Amniotic epithelial cell (primary cell): ENCODE measurements around the gene SH2D3A.

Experiments used
- DNase-seq: peaks from one replicate; pipeline ENCODE4 v3.0.0-alpha.2; 2010; ENCODE audit warnings: low read depth

SH2D3A gene

DNA sequence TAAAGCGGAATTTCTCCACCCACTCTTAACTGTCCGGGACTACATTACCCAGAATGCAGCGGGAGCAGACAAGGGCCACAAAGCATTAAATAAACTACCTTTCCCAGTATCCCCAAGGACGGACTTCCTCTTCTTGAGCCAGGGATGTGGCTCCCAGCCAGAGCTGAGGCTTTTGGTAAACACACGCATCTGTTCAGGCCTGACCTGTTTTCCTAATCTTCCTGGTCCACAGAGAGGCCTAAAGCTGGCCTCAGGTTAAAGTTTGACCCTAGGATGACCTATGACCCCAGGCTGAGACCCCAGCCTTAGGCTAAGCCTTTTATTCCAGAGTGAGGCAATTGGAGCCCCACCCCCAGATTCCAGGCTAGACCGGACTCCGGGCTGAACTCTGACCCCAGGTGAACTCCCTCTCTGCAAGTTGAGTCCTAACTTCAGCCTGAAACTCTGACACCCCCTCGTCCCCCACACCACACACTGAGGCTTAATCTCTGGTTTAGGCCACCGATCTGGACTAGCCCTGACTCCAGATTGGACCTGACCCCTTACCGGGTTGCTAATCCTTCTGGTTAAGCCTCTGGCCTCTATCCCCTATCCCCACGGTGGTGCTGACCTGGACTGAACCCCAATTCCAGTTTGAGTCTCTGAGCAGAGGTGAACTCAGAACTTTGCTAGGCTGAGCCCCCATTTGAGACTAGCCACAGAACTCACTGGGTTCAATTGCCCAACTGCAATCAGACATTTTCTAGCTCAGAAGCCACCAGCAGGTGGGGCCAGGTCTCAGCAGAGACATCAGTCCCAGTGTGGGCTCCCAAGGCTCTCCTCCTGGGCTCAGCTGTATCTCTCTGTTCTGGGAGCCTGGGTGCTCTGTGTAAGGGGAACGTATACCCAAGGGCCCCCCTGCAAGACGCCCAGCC lies 29.1 kb downstream of the SH2D3A start:
- peak; percentile 79 for DNase-seq

DNA sequence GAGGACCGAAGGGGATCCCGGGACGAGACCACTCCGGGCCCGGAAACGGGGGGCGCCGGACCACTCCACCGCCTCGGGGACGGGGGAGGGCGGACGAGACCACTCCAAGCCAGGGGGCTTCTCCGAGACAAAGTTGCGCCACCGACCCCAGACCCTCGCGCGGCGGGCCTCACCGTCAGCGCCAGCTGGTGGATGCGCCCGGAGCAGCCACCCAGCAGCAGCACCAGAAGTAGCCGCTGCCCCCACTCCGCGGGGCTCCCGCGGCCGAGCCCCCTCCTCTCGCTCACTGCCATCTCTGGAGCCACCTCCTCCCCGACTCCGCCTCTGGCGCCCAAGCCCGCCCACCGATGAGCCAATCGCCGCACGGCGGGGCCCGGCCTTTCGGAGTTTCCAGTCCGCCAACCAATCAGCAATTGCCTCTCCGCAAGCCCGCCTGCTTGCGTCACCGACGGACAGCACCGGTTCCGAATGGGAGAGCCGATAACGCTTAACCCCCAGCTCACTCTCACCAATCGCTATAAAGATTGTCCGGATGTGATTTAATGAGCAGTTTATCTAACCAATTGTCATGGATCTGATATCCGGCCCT lies 29.9 kb downstream of the SH2D3A start, which contains the start of gene GPR108:
TSS of gene GPR108 (minus strand) at position 297 of the 589 bp plus-strand sequence. CDS start at position 293, 4 bp downstream.
- peak; percentile 100 for DNase-seq

- no peak for DNase-seq
Observed at GRCh38 chr19:6736917-6737283, 30.3 kb downstream of the SH2D3A start.

- peak; percentile 96 for DNase-seq
Observed at GRCh38 chr19:6736169-6736916, 30.9 kb downstream of the SH2D3A start.

DNA sequence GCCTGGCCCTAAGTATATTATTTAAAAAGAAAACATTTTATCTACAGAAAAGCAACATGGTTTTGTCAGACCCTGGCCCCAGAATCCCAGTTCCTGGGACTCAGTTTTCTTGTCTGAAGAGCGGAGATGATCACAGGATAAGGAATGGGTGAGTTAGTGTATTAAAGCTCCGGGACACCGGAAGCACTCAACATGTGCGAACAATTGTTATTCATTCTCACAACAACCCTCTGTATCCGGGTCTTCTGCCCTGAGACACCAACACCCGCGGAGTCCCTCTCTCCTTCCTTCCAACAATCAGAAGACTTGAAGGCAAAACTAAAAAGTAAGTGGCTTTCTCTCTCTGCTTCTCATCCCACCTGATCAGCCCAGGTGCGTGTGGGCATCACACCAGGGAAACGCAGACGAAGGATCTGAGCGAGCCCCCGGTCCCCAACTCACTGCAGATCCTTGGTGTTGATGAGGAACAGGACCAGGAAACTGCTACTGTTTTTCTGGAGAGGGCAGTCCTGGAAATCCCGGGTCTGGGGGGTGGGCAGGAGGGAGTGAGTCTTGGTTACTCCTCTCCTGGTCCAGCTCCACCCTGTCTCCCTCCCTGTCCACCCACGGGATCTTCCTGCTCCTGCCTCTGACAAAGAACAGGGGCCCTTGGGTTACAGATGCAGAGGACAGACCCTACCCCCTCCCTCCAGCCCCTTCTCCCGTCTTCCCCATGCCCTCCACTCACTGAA lies 31.9 kb downstream of the SH2D3A start:
- DNase-seq = no peak

DNA sequence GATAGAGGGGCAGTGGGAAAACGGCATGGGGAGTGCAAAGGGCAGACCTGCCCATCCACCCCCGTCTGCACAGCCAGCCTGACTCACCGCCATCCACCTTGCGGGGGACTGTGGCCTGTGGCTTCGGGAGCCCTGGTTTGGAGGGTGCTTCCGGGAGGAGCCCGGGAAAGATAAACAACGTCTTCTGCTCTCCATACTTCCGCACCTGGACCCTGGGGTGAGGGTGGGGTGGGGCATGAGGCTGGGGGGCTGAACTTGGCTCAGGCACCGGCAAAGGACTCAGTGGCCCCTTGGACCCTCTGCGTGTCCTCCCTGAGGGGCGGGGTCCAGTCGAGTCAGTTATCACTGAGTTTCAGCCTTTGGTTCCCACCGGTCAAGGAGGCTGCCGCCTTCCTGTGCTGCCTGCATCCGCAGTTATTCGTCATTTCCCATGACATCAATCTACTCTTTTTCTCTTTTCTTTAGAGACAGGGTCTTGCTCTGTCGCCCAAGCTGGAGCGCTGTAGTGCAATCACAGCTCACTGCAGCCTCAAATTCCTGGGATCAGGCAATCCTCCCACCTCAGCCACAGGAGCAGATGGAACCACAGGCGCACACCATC lies 33.0 kb downstream of the SH2D3A start:
- no peak for DNase-seq

DNA sequence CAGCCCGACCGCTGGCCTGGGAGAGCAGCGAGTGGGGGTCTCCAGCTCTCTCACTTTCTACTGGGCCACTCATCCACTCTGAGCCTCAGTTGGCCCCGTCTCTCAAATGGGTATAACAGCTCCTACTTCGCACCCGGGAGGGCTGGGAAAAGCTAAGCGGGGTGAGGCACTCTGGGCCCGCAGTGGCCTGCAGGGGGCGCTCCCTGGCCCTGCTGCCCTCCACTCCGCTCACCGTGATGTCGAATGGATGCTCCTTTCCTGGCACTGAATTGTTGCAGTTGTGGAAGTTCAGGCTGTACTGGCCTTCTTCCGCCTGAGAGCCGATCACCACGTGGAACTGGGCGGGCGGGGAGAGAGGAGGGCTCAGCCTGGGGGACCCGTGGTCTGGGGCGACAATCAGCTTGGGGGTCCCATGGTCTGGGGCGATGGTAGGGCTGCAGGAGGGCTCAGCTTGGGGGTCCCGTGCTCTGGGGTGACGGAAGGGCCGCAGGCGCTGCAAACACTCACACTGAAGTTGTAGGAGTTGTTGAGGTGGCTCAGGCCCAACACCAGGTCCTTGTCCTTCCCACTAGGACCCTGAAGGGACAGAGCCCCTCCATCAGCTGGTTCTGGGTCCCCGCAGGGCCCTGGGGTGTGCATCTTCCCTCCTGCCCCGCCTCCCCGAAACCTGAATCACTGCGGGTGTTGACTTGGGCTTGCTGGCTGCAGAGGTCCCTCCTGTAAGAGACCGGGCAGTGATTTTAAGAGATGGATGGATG lies 33.7 kb downstream of the SH2D3A start:
- no peak for DNase-seq

DNA sequence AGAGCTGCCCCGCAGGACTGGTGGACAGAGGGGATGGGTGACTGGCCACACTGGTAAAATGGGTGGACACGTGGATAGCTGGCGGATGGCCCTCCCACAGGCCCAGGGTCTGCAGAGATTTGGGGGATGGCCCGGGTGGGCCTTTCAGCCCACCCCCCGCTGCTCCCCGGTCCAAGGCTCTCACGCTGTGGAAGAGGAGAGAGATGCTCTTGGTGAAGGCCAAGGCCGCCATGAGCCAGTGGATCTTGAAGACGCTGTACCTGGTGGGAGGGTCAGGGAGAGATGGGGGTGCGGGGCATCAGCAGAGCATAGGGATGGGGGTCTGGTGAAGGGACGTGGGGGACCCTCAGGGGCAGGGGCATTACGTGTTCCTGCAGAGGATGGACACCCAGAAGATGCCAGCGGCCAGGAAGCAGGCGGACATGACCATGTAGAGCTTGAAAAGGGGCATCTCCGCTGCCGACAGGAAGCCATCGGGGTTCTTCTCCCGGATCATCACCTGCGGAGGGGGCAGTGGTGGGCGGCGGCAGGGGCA lies 34.4 kb downstream of the SH2D3A start:
- no peak for DNase-seq

DNA sequence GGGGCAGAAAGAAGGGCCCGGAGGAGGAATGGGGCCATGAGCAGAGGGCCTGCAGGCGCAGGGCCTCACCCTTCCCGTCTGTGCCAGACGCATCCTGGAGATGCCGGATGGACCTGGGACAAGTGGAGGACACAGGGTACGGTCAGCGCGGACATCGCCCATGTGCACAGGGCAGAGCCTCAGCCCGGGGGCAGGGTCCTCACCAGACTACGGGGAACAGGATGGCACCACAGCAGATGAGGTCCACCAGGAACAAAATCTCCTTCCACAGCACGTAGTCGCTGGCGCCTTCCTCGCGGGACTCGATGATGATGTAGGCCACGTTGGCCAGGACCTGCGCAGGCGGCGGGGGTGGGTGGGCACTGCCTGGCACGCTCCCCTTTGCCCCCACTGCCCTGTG lies 35.4 kb downstream of the SH2D3A start:
- no peak for DNase-seq

- no peak for DNase-seq
Observed at GRCh38 chr19:6730941-6731670, 36.1 kb downstream of the SH2D3A start.

GRCh38 chr19:6730153-6730804 lies 37.0 kb downstream of the SH2D3A start:
- DNase-seq = peak; percentile 70

DNA sequence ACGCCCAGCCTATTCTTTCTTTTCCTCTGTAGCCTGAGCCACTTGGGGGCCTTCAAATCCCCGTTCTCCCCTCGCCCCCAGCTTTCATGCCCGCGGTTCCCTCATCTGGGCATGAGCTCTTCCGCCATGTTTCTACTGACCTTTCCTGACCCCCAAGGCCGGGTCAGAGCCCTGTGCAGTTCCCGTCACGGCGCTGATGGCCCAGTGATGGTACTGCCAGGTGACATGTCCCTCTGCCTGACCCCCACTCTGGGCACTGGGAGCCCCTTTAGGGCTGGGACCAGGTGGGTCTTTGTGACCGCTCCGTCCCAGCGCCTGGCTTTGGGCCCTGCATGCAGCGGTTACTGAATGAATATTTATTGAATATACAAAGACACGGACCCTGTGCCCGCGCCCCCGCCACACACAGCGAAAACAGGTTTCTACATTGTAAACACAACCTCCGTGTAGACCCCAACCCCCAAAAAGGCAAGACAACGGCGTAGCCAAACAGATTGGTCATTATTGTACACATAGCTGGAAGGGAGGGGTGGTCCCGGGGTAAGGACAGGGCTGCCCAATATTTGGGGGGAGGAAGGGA lies 37.6 kb downstream of the SH2D3A start:
- no peak for DNase-seq

DNA sequence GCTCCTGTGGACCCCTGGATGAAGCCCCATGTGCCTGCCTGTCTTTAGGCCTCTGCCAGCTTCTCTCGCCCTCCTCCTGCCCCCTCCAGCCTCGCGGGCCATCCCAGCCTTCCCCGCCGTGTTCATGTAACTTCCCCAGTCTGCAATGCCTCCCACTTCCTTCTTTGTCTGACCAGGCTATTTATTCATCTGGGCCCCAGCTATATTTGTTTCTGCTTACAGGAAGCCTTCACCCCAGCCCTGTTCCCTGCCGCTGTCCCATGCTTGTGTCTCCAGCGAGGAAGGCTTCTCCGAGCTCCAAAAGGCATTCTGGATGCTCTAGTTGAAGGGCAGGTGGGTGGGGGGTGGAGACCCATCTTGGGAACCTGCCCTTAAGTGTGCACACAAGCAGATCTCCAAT lies 38.9 kb downstream of the SH2D3A start:
- no peak for DNase-seq

DNA sequence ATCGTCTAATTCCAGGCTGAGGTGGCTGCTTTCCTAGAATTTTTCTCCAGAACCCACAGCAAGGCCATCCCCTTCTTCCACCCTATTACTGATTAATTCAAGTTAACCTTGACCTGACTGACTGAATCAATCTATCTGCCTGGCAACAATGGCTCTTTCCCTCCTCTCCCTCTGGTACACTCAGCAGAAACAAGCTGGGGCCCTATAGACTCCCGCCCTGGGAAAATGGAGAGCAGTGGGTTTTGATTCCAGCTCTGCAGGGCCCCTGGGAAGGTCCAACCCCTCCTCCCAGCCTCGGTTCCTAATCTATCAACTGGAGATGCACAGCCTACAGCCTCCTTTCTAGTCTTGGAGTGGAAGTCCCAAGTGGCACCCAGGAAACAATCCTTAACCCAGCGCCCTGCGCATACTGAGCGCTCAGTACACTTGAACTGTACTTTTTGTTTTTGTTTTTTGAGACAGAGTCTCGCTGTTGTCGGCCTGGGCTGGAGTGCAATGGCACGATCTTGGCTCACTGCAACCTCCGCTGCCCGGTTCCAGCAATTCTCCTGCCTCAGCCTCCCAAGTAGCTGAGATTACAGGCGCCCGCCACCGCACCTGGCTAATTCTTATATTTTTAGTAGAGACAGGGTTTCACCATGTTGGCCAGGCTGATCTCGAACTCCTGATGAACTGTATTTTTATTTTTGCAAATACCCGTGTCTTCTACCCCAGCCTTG lies 41.6 kb downstream of the SH2D3A start:
- no peak for DNase-seq

DNA sequence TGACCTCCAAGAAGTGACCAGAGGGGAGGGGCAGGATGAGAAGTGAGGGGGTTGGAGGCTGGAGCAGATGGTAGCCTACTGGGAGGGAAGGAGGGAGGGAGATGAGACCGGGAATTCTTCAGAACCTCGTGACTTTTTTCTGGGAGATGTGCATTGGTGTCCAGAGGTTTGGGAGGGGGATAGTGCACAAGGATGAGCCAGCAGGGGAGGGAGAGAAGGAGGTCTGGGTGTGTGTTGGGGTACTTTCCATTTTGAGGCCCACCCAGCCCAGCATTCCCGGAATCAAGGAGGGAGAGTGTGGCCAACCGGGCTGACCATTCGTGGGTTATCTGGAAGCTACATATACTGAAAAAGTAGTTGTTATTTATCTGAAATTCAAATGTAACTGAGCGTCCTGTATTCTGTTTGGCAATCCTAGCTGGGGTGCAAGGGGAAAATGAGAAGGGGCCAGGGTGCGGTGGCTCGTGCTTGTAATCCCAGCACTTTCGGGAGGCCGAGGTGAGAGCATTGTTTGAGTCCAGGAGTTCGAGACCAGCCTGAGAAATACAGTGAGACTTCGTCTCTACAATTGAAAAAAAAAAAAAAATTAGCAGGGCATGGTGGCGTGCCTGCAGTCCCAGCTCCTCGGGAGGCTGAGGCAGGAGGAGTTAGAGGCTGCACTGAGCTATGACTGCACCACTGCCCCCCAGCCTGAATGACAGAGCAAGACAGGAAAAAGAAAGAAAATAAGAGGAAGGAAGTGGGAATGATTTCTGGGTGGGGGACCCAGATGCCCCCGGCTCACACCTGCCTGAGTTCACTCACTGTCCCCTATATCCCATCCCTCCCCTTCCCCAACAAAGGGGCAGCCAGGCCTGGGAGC lies 42.4 kb downstream of the SH2D3A start:
- DNase-seq = no peak

- peak; percentile 79 for DNase-seq
Observed at GRCh38 chr19:6723738-6724137, 43.5 kb downstream of the SH2D3A start.

GRCh38 chr19:6723108-6723618 lies 44.1 kb downstream of the SH2D3A start:
- peak; percentile 90 for DNase-seq
